GM10847 (cell line): ENCODE results near the gene CALHM1.

Experiments used
- POLR2A ChIP-seq: IDR thresholded peaks from 2 replicates; pipeline ENCODE4 v1.6.1; 2011; ENCODE audit not compliant: insufficient read length; ENCODE audit errors: extremely low read depth

CALHM1 gene

DNA sequence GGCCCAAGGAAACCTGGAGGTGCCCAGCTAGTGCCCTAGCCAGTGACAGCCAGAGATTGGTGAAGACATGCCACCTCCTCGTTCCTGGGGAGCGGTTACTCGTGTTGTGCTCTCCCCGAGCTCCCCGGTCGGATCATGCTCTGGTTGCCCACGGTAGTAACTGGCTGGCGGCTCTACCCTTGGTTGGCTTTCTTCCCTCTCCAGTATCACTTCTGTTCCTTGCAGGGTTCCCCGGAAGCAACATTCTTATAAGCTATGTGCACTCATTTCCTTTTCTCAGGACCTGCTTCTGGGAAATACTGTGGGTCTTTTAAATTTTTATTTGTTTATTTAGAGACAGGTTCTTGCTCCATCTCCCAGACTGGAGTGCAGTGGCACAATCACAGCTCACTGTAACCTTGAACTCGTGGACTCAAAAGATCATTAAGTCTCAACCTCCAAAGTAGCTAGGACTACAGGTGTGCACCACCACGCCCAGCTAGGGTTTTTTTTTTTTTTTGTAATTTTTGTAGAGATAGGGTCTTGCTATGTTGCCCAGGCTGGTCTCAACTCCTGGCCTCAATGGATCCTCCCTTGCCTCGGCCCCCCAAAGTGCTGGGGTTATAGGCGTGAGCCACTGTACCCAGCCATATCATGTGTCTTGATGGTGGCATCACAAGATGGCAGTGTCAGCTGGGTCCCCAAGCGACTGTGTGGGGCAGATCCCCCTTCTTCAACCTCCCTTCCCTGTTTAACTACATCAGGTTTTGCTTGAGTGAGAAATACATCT is 6.9 kb upstream of the CALHM1 start:
- TF ChIP-seq POLR2A = no peak

DNA sequence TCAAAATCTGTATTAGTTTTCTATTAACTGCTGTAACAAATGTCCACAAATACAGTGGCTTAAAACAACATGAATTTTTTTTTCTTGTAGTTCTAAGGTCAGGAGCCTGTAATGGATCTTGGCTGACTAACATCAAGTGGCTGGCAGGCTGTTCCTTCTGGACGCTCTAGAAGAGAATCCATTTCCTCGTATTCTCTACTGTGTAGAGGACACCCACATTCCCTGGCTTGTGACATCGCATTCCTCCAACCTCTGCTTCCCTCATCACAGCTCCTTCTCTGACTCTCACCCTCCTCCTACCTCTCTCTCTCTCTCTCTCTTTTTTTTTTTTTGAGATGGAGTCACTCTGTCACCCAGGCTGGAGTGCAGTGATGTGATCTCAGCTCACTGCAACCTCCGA is 4.8 kb upstream of the CALHM1 start:
- TF ChIP-seq POLR2A = no peak

DNA sequence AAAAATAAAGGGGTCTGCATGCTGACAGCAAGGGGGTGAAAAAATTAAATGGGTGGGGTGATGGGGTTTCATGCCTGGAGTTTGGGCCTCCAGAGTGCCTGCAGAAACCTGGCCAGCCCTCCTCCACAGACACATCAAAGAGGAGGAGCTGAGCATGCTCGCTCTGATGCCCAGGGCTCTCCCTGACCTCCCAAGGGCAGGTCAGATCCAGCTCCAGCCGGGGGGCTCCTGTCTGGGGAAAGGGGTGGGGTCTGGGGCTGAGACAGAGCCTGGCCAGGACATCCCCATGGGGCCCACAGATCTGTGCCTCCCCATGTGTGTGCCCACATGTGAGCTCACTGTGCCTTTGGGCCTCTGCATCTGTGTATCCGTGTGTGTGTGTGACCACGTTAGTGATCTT is 915 bp upstream of the CALHM1 start:
- TF ChIP-seq POLR2A = no peak

DNA sequence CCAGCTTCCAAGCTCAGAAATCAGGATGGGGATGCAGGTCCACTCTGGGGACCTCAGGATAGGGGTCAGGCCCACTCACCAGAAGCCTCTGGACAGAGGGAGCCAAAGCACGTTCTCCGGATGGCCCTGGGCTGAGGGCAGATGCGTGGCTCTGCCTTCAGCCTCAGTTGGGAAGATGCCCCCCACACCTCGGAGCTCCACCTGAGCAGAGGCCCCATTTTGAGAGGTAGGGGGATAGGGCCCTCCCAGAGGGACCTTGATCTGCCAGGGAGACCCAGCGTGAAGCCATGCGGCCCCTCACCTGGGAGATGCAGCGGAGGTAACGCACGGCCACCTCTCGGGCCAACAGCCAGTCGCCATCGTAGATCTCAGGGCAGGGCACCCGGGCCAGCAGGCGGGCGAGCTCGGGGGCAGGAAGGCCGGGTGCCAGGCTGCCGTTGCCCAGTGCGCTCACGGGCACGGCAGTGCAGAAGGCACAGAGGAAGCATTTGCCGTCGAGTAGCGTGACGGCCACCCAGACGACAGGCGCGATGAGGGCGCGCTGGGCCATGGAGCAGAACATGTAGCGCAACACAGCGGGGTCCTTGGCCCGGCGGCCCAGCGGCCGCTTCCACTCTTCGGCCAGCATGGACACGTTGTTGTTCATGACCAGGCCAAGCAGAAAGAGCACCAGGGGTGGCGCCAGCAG is 660 bp downstream of the CALHM1 start:
- TF ChIP-seq POLR2A = no peak

DNA sequence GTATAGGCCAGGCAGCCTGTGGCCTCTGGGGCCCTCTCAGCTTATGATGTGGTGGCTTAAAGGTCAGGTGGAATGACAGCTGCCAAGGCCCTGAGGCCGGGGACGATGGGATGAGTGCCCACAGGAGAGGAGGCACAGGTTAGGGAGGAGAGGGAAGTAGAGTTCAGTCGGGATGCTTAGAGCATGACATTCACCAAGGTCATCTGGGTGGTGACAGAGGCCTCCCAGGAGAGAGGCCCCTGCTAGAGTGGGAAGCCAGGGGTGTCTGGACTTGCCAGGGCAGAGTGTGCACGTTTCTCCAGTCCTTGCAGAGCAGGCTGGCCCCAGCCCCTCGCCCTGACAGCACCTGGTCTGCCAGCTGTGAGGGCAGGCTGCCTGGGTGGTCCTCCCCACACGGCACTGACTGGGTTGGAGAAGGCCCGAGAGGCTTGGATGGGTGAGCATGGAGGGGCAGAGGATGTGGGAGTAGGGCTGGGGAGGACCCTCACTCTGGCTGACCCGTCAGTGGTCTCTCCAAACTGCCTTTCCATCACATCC is 1.5 kb downstream of the CALHM1 start:
- TF ChIP-seq POLR2A = no peak

DNA sequence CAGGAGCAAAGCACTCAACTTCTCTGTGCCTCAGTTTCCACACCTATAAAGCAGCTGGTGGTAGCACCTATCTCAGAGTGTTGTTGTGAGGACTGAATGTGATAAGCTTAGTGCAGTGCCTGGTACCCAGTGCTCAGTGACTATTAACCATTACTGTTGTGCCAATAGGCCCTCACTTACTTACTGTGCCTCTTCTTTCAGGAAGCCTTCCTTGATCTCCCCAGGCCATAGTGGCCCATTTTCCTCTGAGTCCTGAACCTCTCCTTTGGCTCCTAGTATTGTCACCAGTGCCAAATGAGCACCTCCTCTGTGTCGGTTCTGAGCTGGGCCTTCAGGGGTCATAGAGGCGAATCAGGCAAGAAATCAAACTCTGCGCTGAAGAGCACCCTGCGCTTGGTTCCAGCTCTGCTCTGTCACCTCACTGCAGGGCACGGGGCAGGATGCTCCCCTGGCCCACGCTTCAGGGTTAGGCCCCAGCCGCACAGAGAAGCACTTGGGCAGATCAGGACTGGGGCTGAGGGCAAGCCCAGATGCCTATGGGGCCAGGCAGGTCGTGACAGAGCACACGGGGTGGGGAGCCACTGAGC is 2.5 kb downstream of the CALHM1 start:
- no peak for TF ChIP-seq POLR2A

DNA sequence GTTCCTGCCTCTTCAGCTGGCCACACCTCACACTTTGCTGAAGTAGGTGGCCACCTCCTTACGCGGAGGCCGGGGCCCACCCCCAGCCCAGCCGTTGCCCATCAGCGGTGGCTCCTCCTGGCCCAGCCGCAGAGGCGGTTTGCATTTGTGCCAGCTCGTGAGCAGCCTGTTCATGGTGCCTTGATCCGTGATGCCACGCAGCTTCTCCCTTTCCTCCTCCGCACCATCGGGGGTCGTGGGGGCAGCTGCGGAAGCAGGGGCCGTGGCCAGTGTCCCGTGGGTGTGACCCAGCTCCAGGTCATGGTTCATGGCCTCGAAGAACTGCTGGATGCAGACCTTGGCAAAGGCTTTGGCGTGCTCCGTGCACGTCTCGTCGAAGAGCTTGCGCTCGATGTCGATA is 3.5 kb downstream of the CALHM1 start:
- no peak for TF ChIP-seq POLR2A

DNA sequence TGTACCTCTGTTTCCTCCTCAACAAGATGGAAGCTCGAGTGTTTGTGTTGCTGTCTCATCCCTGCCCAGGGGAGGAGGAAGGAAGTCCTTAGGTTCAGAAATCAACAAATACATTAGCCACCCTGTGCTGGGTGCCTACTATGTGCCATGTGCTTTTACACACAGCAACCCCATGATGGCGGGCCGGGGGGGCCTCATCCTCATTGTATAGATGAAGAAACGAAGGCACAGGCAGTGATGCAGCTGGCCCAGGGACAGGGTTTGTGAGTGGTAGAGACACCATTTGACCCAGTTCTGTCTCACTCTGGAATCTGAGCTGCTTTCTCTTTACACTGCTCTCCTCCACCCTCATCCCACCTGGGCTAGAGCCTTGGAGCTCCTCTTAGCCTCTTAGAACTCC is 4.7 kb downstream of the CALHM1 start:
- no peak for TF ChIP-seq POLR2A

DNA sequence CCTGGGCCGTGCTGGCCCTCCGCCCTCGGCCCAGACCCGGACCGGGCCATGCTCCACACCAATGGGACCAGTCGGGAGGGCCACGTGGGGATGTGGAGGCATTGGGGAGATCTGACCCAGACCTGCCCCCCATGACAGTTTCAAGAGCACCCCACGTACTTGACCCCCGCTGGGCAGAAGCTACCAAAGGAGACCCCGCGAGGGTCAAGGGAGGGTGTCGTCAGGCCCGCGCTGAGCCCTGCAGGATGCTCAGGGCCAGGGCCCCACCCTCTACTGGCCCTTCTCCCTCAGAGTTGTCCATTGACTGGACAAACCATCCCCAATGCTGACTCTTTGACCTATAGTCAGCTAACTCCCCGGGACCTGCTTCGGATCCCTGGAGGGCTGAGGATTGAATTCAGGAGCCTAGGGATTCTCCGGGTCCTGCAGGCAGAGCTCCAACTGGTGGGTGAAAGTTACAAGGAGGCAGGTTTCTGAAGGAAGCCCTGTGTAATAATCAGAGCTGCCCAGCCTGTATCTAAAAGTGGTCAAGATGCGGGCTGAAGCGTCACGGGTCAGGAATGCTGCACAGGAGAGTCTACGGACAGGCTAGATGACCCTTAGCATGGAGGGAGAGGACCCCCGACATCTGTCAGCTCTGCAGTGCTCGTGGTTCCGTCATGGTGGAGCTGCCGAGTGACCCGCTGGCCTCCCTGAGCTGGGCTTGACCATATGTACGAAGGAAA is 6.0 kb downstream of the CALHM1 start:
- no peak for TF ChIP-seq POLR2A

DNA sequence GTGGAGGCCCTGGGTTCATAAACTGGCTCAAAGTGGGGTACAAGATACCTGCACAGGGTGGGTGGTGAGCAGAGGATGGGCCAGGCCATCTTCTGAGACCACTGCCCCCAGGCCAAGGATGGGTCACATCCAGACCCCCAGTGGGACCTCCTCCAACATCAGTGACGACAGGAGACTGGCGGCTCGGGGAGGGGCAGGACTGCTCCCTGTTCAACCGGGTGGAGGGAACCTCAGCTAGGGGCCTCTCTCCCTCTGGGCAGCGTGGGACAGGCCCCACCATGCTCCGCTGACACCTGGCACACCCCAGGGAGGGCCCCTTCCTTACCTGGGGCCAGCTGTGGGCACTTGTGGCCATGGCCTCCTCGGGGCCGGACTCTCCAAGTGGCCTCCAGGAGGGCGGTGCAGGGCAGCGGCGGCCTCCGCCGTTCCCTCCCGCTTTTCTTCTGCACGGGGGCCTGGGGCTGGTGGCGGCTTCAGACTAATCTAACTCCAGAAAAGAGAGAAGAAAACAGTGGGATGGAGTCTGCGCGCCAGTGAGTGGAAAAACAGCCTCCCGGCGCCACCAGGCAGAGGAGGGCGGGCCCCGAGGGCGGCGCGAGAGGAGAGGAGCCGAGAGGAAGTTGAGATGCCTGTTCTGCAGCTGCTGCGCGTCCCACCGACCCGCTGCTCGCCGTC is 6.7 kb downstream of the CALHM1 start, which contains the start of gene CALHM2:
Gene CALHM2 (minus strand): TSS at position 540 of the 675 bp plus-strand sequence. CDS start 2,429 bp downstream, outside the sequence.
- TF ChIP-seq POLR2A = peak; percentile 54

DNA sequence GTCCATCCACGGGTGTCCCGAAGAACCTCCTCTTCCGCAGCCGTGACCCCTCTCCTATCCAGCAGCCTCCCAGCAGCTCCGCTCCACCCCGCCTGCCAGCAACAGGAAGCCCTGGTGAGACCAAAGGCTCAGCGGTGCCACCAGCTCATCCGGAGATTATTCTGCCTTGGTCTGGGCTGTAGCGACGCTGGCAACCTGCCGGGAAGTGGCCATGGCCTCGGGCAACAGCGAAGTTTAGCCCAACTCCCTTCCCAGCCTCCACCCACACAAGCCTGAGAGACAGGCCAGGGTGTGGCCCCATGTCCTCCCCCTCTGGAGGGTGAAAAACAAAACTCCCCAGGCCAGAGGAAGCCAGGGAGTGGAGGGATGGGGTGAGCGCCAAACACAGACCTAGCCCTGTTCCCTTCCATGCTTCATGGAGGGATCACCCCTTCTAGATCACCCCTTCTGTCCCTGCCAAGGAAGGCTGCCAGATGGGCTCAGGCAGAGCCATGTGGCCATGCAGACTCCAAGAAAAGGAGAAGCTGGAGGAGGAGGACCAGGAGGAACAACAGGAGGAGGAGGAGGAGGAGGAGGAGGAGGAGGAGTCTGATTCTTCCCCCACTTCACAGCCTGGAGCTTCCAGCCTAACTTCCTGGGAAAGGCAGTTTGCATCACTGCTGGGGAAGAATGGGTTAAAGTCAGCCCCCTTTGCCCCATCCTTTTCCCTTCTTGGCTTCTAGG is 7.4 kb downstream of the CALHM1 start:
- TF ChIP-seq POLR2A = peak; percentile 29

DNA sequence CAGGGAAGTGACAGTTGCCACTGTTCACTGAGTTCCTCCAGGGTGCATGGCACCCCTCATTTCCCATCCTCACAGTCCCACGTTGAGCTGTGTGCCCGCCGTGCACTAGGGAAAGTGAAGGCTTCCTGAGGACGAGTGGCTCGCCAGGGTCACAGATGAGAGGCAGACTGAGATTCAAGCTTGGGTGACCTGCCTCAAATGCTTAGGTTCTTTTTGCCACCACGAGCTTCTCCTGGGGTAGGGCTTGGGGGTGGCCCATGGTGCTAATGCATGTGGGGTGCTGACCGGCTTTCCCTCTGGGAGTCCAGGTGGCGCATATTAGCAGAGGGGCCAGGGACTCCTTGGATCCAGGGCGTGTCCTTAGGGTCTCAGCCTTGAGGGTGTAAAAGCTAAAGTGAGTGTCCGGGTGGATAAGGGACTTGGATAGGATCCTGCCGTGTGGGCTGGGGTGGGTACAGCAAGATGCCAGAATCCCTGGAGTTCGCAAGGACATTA is 8.5 kb downstream of the CALHM1 start:
- no peak for TF ChIP-seq POLR2A

DNA sequence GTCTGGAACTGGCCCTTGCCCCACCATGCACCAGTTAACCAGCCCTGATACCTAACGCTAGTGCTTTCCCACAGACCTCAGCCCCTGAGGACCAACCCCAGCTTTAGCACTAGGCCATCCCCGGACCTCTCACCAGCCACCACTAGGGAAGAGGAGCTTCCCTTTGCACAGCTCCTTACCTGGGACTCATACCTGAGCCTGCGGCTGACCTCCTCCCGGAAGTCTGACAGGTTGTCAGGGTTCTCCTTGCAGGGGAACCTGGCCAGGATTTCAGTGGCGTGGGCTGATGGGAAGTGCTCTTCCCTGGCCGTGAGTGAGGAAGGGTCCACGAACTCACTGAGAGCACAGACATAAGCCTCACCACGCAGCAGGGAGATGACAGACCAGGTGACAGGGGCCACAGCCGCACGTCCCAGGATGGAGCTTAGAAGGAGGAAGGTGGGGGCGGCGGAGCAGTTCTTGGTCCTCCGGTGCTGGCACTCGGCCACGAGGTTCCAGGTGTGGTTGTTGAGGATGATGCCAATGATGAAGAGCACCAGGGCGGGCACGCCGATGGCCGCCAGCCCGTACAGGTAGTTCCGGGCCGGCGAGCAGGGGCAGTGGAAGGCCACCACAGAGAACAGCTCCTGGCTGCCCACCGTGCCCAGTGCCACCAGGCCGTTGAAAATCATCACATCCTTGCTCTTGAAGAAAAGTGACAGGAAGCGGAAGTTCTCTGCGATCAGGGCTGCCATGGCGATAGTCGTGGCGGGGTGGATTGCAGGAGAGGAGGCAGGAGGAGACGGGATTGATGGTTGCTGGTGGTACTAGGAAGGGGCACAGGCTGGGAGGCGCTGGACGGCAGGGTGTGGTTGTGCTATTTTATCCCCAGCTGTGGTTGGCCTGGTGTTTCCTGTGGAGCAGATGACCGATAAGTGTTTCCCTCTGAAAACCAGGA is 9.2 kb downstream of the CALHM1 start:
- TF ChIP-seq POLR2A = no peak
